ENCODE measurements around the gene CDH19.

- TF ChIP-seq EZH2 (IDR thresholded peaks at IDR 0.05; ENCODE audit: low read length) (no peak), CTCF (optimal IDR thresholded peaks at IDR 0.05 in 1 of 3, IDR thresholded peaks at IDR 0.05 in 1 of 3, conservative IDR thresholded peaks at IDR 0.05 in 1 of 3; ENCODE audit: extremely low read depth in 1 of 3, insufficient read depth in 2 of 3, low read length in 3 of 3) (no peak)
Observed at GRCh38 chr18:66641056-66641455, 37.2 kb upstream of the CDH19 start.

All from keratinocyte (primary cell).